PC-9 (cell line): ENCODE measurements around the gene OGG1. TPM values are rescaled to one million over a fixed set of nuclear protein-coding genes. Genes with fewer than 3 reads are reported as not detected.

ENCODE experiments used
- BruUV-seq: library from RNA; stranded (reverse); fragments of 400-500 nt; replicated peaks from 2 replicates; lab custom pipeline; 2021; lab: Mats Ljungman, UMichigan
- CTCF ChIA-PET: fragments of 300-600 bp; sonication (Branson Sonifier 250); formaldehyde crosslinking; loops from one replicate; lab custom pipeline; 2022; ENCODE audit warnings: antibody characterized with exemption; lab: Charles Lee
- POLR2A ChIA-PET: fragments of 300-600 bp; sonication (Branson Sonifier 250); formaldehyde crosslinking; loops from one replicate; lab custom pipeline; 2022; ENCODE audit warnings: antibody characterized with exemption; ENCODE audit not compliant: unreplicated experiment; lab: Charles Lee
- DNase-seq, 2 experiments: peaks; one replicate each; pipeline versions ENCODE4 v3.0.0 to v3.0.0-alpha.2; 2015 to 2022; ENCODE audit warnings: mixed read lengths in 1 of 2
- H2AFZ ChIP-seq: fragments of 200-600 bp; sonication (generic); 2 replicates; pipeline ENCODE4 v1.8.1; 2017; ENCODE audit warnings: antibody characterized with exemption
- H3F3A ChIP-seq: fragments of 200-600 bp; sonication (generic); 2 replicates; pipeline ENCODE4 v1.8.1; 2017; ENCODE audit warnings: antibody characterized with exemption, mild to moderate bottlenecking, low read depth; ENCODE audit not compliant: insufficient read depth
- H3K27ac ChIP-seq: fragments of 200-600 bp; sonication (generic); 2 replicates; pipeline ENCODE4 v1.6.1; 2016; ENCODE audit warnings: mixed run types
- H3K27me3 ChIP-seq: fragments of 200-600 bp; sonication (generic); 2 replicates; pipeline ENCODE4 v1.6.1; 2016; ENCODE audit warnings: low read depth, mixed run types; ENCODE audit not compliant: insufficient read depth
- H3K36me3 ChIP-seq: fragments of 200-600 bp; sonication (generic); 2 replicates; pipeline ENCODE4 v1.6.1; 2016; ENCODE audit warnings: low read depth, mixed run types
- H3K4me1 ChIP-seq: fragments of 200-600 bp; sonication (generic); replicated peaks from 2 replicates; pipeline ENCODE4 v1.6.1; 2016; ENCODE audit warnings: mixed run types; ENCODE audit not compliant: insufficient read depth
- H3K4me2 ChIP-seq: fragments of 200-600 bp; sonication (generic); 2 replicates; pipeline ENCODE4 v1.6.1; 2017; ENCODE audit warnings: mixed run types
- H3K4me3 ChIP-seq: fragments of 200-600 bp; sonication (generic); 2 replicates; pipeline ENCODE4 v1.6.1; 2016; ENCODE audit warnings: mixed run types
- H3K79me2 ChIP-seq: fragments of 200-600 bp; sonication (generic); 2 replicates; pipeline ENCODE4 v1.6.1; 2017; ENCODE audit warnings: low read depth, mixed run types
- H3K9me2 ChIP-seq: fragments of 200-600 bp; sonication (generic); 2 replicates; pipeline ENCODE4 v1.8.1; 2017; ENCODE audit warnings: mild to moderate bottlenecking; ENCODE audit not compliant: insufficient read depth
- H3K9me3 ChIP-seq: fragments of 200-600 bp; sonication (generic); 2 replicates; pipeline ENCODE4 v1.8.1; 2016; ENCODE audit warnings: low read depth; ENCODE audit not compliant: insufficient read depth
- H4K20me1 ChIP-seq: fragments of 200-600 bp; sonication (generic); 2 replicates; pipeline ENCODE4 v1.8.1; 2017; ENCODE audit not compliant: insufficient read depth
- EZH2 ChIP-seq: fragments of 200-600 bp; sonication (generic); IDR thresholded peaks from 2 replicates; pipeline ENCODE4 v1.8.0; 2017; ENCODE audit warnings: antibody characterized with exemption, low read depth
- intact Hi-C: fragments of 100-400 bp; cut with micrococcal nuclease; formaldehyde crosslinking; loops from one replicate; pipeline ENCODE4 v1.10.0; 2022; ENCODE audit not compliant: unreplicated experiment
- total RNA-seq: library from RNA; stranded (reverse); gene quantifications from 2 replicates; pipeline ENCODE4 v1.2.3, GENCODE V29; 2021
- TF ChIP-seq, protein P1 (sequence below): fragments of 200-600 bp; sonication (generic); conservative IDR thresholded peaks from 2 replicates; pipeline ENCODE4 v1.6.1; 2017; ENCODE audit warnings: mixed run types, antibody characterized with exemption, mild to moderate bottlenecking, moderate library complexity

OGG1 gene
- total RNA-seq, 1 experiment from 2014 or later, result 22.1 TPM

DNA sequence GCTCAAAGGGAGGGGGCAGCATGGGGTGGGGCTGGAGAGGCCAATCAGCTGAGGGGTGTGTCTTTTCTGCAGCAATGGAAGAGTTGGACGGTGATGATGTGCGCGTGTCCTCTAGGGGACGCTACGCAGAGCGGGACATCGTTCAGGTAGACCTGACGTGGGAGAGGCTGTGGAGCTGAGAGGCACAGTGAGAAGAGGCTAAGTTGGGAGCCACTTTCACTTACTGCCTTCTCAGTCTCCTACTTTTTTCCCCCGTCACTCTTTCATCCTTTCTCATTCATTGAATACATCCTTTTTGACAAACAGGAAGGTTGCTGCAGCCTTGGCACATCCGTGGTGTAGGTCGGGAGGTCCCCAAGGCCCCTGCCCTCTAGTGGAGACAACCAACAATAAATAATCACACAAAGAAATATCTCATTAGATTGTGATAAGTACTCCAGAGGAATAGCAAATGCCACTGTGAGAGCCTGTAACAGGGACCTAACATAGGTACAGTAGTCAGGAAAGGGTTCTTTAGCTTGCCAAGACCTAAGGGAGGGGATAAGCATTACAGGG, 22.6 kb upstream of the OGG1 start:
- Histone ChIP-seq H3K4me1 (peaks cover 5% of the 10 kb centered on the region; the same call in 1 of the 2 replicates), H2AFZ (no peak overlapping the region), H3K36me3 (no peaks in the 10 kb centered on the region), H3K4me2 (no peak overlapping the region), H3K79me2 (peaks cover 5% of the 10 kb centered on the region), H3K4me3 (no peak overlapping the region), H3K9me2 (no peaks in the 10 kb centered on the region), H3K27ac (no peak overlapping the region), H3K9me3 (no peaks in the 10 kb centered on the region), H3K27me3 (peaks cover 4% of the 10 kb centered on the region; the same call in 1 of the 2 replicates), H4K20me1 (no peaks in the 10 kb centered on the region), H3F3A (peaks cover 9% of the 10 kb centered on the region; the same call in 1 of the 2 replicates)
- TF ChIP-seq EZH2, result no peak
- TF ChIP-seq, protein P1, sequence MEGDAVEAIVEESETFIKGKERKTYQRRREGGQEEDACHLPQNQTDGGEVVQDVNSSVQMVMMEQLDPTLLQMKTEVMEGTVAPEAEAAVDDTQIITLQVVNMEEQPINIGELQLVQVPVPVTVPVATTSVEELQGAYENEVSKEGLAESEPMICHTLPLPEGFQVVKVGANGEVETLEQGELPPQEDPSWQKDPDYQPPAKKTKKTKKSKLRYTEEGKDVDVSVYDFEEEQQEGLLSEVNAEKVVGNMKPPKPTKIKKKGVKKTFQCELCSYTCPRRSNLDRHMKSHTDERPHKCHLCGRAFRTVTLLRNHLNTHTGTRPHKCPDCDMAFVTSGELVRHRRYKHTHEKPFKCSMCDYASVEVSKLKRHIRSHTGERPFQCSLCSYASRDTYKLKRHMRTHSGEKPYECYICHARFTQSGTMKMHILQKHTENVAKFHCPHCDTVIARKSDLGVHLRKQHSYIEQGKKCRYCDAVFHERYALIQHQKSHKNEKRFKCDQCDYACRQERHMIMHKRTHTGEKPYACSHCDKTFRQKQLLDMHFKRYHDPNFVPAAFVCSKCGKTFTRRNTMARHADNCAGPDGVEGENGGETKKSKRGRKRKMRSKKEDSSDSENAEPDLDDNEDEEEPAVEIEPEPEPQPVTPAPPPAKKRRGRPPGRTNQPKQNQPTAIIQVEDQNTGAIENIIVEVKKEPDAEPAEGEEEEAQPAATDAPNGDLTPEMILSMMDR, result peak; percentile 63
- no TSS peak for BruUV-seq
- POLR2A ChIA-PET, result no interaction called here
- CTCF ChIA-PET, result interaction anchor here (1.1 to 1.2 kb wide), 2 partner anchors 11 to 12 kb away, joined by 3 to 4 read pairs; no protein-coding TSS in a partner anchor
- intact Hi-C loops, result no loop called here
- DNase-seq, result no peak

DNA sequence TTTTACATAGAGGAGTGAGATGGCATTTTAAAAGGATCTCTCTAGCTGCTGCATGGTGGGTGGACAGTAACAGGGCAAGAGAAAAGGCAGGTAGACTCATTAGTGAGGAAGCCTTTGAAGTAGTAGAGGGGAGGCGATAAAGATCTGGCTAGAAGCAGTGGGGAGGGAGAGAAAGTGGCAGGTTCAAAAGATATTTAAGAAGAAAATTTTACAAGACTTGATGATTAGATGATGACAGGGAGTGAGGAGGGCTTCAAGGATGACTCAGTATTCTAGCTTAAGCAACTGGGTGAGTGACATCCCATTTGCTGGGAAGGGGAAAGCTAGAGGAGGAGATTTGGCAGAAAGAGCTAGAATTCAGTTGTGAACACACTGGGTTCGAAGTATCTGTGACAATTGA, 22.0 kb upstream of the OGG1 start:
- peaks cover 9% of the 10 kb centered on the region for H3K4me1 ChIP-seq
- intact Hi-C loops, result no loop called here
- H3F3A ChIP-seq, result peaks cover 9% of the 10 kb centered on the region; the same call in 1 of the 2 replicates
- H3K9me3 ChIP-seq, result no peaks in the 10 kb centered on the region
- H4K20me1 ChIP-seq, result peaks cover 4% of the 10 kb centered on the region; the same call in 1 of the 2 replicates
- no peak for DNase-seq
- H3K27ac ChIP-seq, result no peak overlapping the region
- ChIA-PET CTCF (no interaction called here), POLR2A (no interaction called here)
- no TSS peak for BruUV-seq
- no peak for TF ChIP-seq EZH2
- TF ChIP-seq, protein P1, result no peak
- H3K79me2 ChIP-seq, result peaks cover 11% of the 10 kb centered on the region
- no peak overlapping the region for H2AFZ ChIP-seq
- H3K36me3 ChIP-seq, result no peaks in the 10 kb centered on the region
- H3K27me3 ChIP-seq, result no peaks in the 10 kb centered on the region; the same call in 1 of the 2 replicates
- no peaks in the 10 kb centered on the region for H3K9me2 ChIP-seq
- no peak overlapping the region for H3K4me3 ChIP-seq
- no peak overlapping the region for H3K4me2 ChIP-seq

DNA sequence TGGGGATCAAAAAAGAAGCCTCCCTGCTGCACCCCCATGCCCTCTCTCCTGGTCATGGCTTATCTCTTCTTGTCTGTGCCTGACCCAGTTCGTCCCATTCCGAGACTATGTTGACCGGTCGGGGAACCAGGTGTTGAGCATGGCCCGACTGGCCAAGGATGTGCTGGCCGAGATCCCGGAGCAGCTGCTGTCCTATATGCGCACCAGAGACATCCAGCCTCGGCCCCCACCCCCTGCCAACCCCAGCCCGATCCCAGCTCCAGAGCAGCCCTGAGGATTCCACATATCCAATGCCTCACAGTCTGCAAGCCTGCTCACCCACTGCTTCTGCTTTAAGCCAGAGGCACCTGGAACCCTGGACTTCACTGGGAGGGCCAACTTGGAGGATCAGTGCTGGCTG, 20.3 kb upstream of the OGG1 start:
- H3K36me3 ChIP-seq, result no peaks in the 10 kb centered on the region
- H3K79me2 ChIP-seq, result peaks cover 28% of the 10 kb centered on the region
- H3F3A ChIP-seq, result peaks cover 9% of the 10 kb centered on the region; the same call in 1 of the 2 replicates
- ChIA-PET POLR2A (no interaction called here), CTCF (no interaction called here)
- no peak for DNase-seq
- H3K4me1 ChIP-seq, result peaks cover 19% of the 10 kb centered on the region
- intact Hi-C loops, result no loop called here
- H3K27me3 ChIP-seq, result no peaks in the 10 kb centered on the region
- no peak overlapping the region for H3K4me3 ChIP-seq
- H4K20me1 ChIP-seq, result peaks cover 16% of the 10 kb centered on the region; the same call in 1 of the 2 replicates
- H3K4me2 ChIP-seq, result no peak overlapping the region
- TF ChIP-seq EZH2, result no peak
- TF ChIP-seq, protein P1, result no peak
- H3K9me2 ChIP-seq, result no peaks in the 10 kb centered on the region
- no peak overlapping the region for H3K27ac ChIP-seq
- no TSS peak for BruUV-seq
- H2AFZ ChIP-seq, result no peak overlapping the region
- H3K9me3 ChIP-seq, result no peaks in the 10 kb centered on the region
